ENCODE measurements around the gene WDR20. TPM values are rescaled to one million over a fixed set of nuclear protein-coding genes. Genes with fewer than 3 reads are reported as not detected.

Gene WDR20
- total RNA-seq, 4 donors from 2014 or later: 21.3 to 31.3 (median 24.6) TPM

GRCh38 chr14:102095231-102095870 lies 44.3 kb upstream of the WDR20 start:
- Histone ChIP-seq H3K27ac (no peak overlapping the region), H3K27me3 (no peaks in the 10 kb centered on the region), H3K9me3 (no peaks in the 10 kb centered on the region), H3K4me3 (no peak overlapping the region), H3K4me1 (peaks cover 0 to 19% (median 8%) of the 10 kb centered on the region in 4 donors), H3K36me3 (no peaks in the 10 kb centered on the region)
- intact Hi-C loops (cut with DNase I; ENCODE audit: low total_unique reads) (no loop called here), in situ Hi-C loops (cut with MboI; ENCODE audit: low pct_ligation_motif_present in 1 of 4, low pct_unique_long_range_greater_than_20kb in 1 of 4, low sequenced_read_pairs in 3 of 4) (loop anchor here in 2 of 4 donors (10.0 kb wide), 2 partner anchors 131 to 391 kb away; partner anchors contain the start of gene DYNC1H1 (in 1 of the 2))
- no peak for TF ChIP-seq EP300 (IDR thresholded peaks at IDR 0.05; ENCODE audit: low read depth)
- no peak for TF ChIP-seq POLR2AphosphoS5 (IDR thresholded peaks at IDR 0.05)
- TF ChIP-seq CTCF (IDR thresholded peaks at IDR 0.05): no peak
- no peak for TF ChIP-seq POLR2A (IDR thresholded peaks at IDR 0.05)
- 80 to 84% methylated on average over 1 to 6 of the region's 6 CpGs for WGBS, 2 donors (ENCODE audit: low coverage in 1 of 2)
- no peak for DNase-seq

- Histone ChIP-seq H3K36me3 (no peaks in the 10 kb centered on the region), H3K4me3 (no peak overlapping the region), H3K27ac (no peak overlapping the region), H3K9me3 (no peaks in the 10 kb centered on the region), H3K27me3 (no peaks in the 10 kb centered on the region), H3K4me1 (peaks cover 0 to 19% (median 8%) of the 10 kb centered on the region in 4 donors)
- in situ Hi-C loops (cut with MboI; ENCODE audit: low pct_ligation_motif_present in 1 of 4, low pct_unique_long_range_greater_than_20kb in 1 of 4, low sequenced_read_pairs in 3 of 4) (loop anchor here in 2 of 4 donors (10.0 kb wide), 2 partner anchors 131 to 391 kb away; partner anchors contain the start of gene DYNC1H1 (in 1 of the 2)), intact Hi-C loops (cut with DNase I; ENCODE audit: low total_unique reads) (no loop called here)
- WGBS, 2 donors (ENCODE audit: low coverage in 1 of 2): 63 to 83% methylated on average over 2 to 8 of the region's 8 CpGs
- TF ChIP-seq CTCF (IDR thresholded peaks at IDR 0.05): no peak
- TF ChIP-seq POLR2AphosphoS5 (IDR thresholded peaks at IDR 0.05): no peak
- no peak for TF ChIP-seq EP300 (IDR thresholded peaks at IDR 0.05; ENCODE audit: low read depth)
- no peak for TF ChIP-seq POLR2A (IDR thresholded peaks at IDR 0.05)
- DNase-seq: no peak
Measured at GRCh38 chr14:102095871-102096568, 43.7 kb upstream of the WDR20 start.

- H3K4me1 ChIP-seq: peaks cover 0 to 19% (median 8%) of the 10 kb centered on the region in 4 donors
- peak; percentile 89 for DNase-seq
- H3K27ac ChIP-seq: no peak overlapping the region
- TF ChIP-seq POLR2AphosphoS5 (IDR thresholded peaks at IDR 0.05) (no peak), CTCF (IDR thresholded peaks at IDR 0.05) (peak; percentile 77 to 83 (median 79))
- WGBS, 2 donors (ENCODE audit: low coverage in 1 of 2): 0 to 41% methylated on average over 4 to 12 of the region's 12 CpGs
- no peaks in the 10 kb centered on the region for H3K9me3 ChIP-seq
- no peak overlapping the region for H3K4me3 ChIP-seq
- H3K27me3 ChIP-seq: no peaks in the 10 kb centered on the region
- in situ Hi-C loops (cut with MboI; ENCODE audit: low pct_ligation_motif_present in 1 of 4, low pct_unique_long_range_greater_than_20kb in 1 of 4, low sequenced_read_pairs in 3 of 4) (loop anchor here in 2 of 4 donors (10.0 kb wide), 2 partner anchors 132 to 392 kb away; partner anchors contain the start of gene DYNC1H1 (in 1 of the 2)), intact Hi-C loops (cut with DNase I; ENCODE audit: low total_unique reads) (no loop called here)
- H3K36me3 ChIP-seq: no peaks in the 10 kb centered on the region
Measured at GRCh38 chr14:102096569-102097188, 43.0 kb upstream of the WDR20 start.
